Stimulated activated CD8-positive, alpha-beta memory T cell treated with anti-CD3 and anti-CD28 coated beads, Interleukin-4, amount 100 ng/mL, for 48 hours (primary cell): ENCODE results near the gene FAM89A.
"Not testable (repeated sequence)": the region's sequence is repeated elsewhere in the genome, so short reads cannot be mapped to it uniquely, and the experiment has no call there.

ENCODE experiments used
- DNase-seq: peaks from one replicate; pipeline ENCODE4 v3.0.0-alpha.2; 2020

FAM89A gene

GRCh38 chr1:231055271-231055670 is 15.2 kb upstream of the FAM89A start:
- DNase-seq, result no peak

GRCh38 chr1:231053493-231054162 is 13.6 kb upstream of the FAM89A start:
- no peak for DNase-seq

GRCh38 chr1:231052777-231053176 is 12.7 kb upstream of the FAM89A start:
- DNase-seq, result no peak

GRCh38 chr1:231050932-231051331 is 10.9 kb upstream of the FAM89A start:
- not testable (repeated sequence) for DNase-seq

GRCh38 chr1:231050395-231050794 is 10.3 kb upstream of the FAM89A start:
- no peak for DNase-seq

- DNase-seq, result no peak
These were observed 9.3 kb upstream of the FAM89A start for GRCh38 chr1:231049121-231049979.

- not testable (repeated sequence) for DNase-seq
These were observed 8.4 kb upstream of the FAM89A start for GRCh38 chr1:231048419-231048818.

GRCh38 chr1:231047529-231047928 is 7.5 kb upstream of the FAM89A start:
- not testable (repeated sequence) for DNase-seq

GRCh38 chr1:231046730-231047395 is 6.8 kb upstream of the FAM89A start:
- DNase-seq, result no peak

GRCh38 chr1:231045921-231046729 is 6.1 kb upstream of the FAM89A start:
- DNase-seq, result not testable (repeated sequence)

- DNase-seq, result no peak
These were observed 5.2 kb upstream of the FAM89A start for GRCh38 chr1:231045286-231045685.

- no peak for DNase-seq
These were observed 4.5 kb upstream of the FAM89A start for GRCh38 chr1:231044588-231044987.

GRCh38 chr1:231041719-231042261 is 1.7 kb upstream of the FAM89A start:
- no peak for DNase-seq

- no peak for DNase-seq
These were observed 1.0 kb upstream of the FAM89A start for GRCh38 chr1:231040800-231041718.

- peak; percentile 64 for DNase-seq
These were observed 664 bp downstream of the FAM89A start for GRCh38 chr1:231039161-231040018.

GRCh38 chr1:231037585-231038517 is 2.2 kb downstream of the FAM89A start:
- DNase-seq, result no peak

GRCh38 chr1:231036416-231036815 is 3.6 kb downstream of the FAM89A start:
- DNase-seq, result no peak

GRCh38 chr1:231035799-231036198 is 4.3 kb downstream of the FAM89A start:
- DNase-seq, result no peak

GRCh38 chr1:231032963-231033362 is 7.1 kb downstream of the FAM89A start:
- no peak for DNase-seq
